H1 (cell line): ENCODE results near the gene BRAT1. TPM values are rescaled to one million over a fixed set of nuclear protein-coding genes. Genes with fewer than 3 reads are reported as not detected.

Experiments used
- CTCF ChIA-PET: fragments of 300-600 bp; sonication (Branson Sonifier 250); formaldehyde crosslinking; loops from one replicate; lab custom pipeline; 2021; ENCODE audit not compliant: partially characterized antibody; lab: Charles Lee
- POLR2A ChIA-PET: fragments of 300-600 bp; sonication (Branson Sonifier 250); formaldehyde crosslinking; loops from one replicate; lab custom pipeline; 2021; ENCODE audit warnings: inconsistent platforms; ENCODE audit not compliant: partially characterized antibody; lab: Charles Lee
- DNase-seq, 2 experiments: peaks; one replicate each; pipeline versions ENCODE4 v3.0.0 to v3.0.0-alpha.2; 2010 to 2022; ENCODE audit warnings: low spot score in 2 of 2, low read depth in 1 of 2, mixed read lengths in 1 of 2
- FAIRE-seq: peaks from 2 replicates; lab custom pipeline; 2011; peaks lifted over from hg19 to GRCh38; lab: Jason Lieb, UNC
- H2AFZ ChIP-seq: 2 replicates; pipeline ENCODE4 v1.8.1; 2012; ENCODE audit warnings: low read length, inconsistent platforms
- H2AK5ac ChIP-seq: 2 replicates; pipeline ENCODE4 v1.6.1; 2013; ENCODE audit warnings: low read depth, low read length
- H2BK120ac ChIP-seq: replicated peaks from 2 replicates; pipeline ENCODE3; 2013; ENCODE audit warnings: low read depth, low read length, inconsistent platforms
- H2BK12ac ChIP-seq: 2 replicates; pipeline ENCODE4 v1.6.1; 2013; ENCODE audit warnings: low read depth, low read length
- H2BK15ac ChIP-seq: 2 replicates; pipeline ENCODE4 v1.6.1; 2013; ENCODE audit warnings: low read length
- H2BK20ac ChIP-seq: 2 replicates; pipeline ENCODE4 v1.6.1; 2013; ENCODE audit warnings: low read length
- H2BK5ac ChIP-seq: 2 replicates; pipeline ENCODE4 v1.6.1; 2013; ENCODE audit warnings: low read depth, low read length
- H3K14ac ChIP-seq: 2 replicates; pipeline ENCODE4 v1.6.1; 2013; ENCODE audit warnings: inconsistent platforms; ENCODE audit not compliant: insufficient read length
- H3K18ac ChIP-seq: 2 replicates; pipeline ENCODE4 v1.6.1; 2013; ENCODE audit warnings: low read length; ENCODE audit errors: extremely low read depth
- H3K23ac ChIP-seq: 2 replicates; pipeline ENCODE4 v1.6.1; 2013; ENCODE audit warnings: inconsistent platforms; ENCODE audit not compliant: insufficient read length
- H3K23me2 ChIP-seq: 2 replicates; pipeline ENCODE4 v1.6.1; 2013; ENCODE audit warnings: low read depth, low read length
- H3K27ac ChIP-seq: 2 replicates; pipeline ENCODE4 v1.6.1; 2011; ENCODE audit warnings: low read depth, low read length, inconsistent platforms
- H3K27me3 ChIP-seq, 4 experiments: replicated peaks in 1 of 4; 1 replicate in 1 of 4; 2 replicates in 3 of 4; pipeline versions ENCODE4 v1.6.1 to v1.8.1; 2011 to 2013; ENCODE audit warnings: low read length in 3 of 4, mild to moderate bottlenecking in 3 of 4, inconsistent platforms in 2 of 4, mixed read lengths in 2 of 4, moderate library complexity in 1 of 4; ENCODE audit not compliant: control insufficient read depth in 3 of 4, insufficient read depth in 3 of 4; ENCODE audit errors: extremely low read depth in 1 of 4
- H3K36me3 ChIP-seq, 4 experiments: 2 replicates each; pipeline versions ENCODE4 v1.6.1 to v1.8.1; 2011 to 2013; ENCODE audit warnings: mild to moderate bottlenecking in 4 of 4, low read length in 3 of 4, moderate library complexity in 2 of 4, control low read depth in 1 of 4, inconsistent platforms in 1 of 4; ENCODE audit not compliant: insufficient read depth in 4 of 4, control insufficient read depth in 2 of 4
- H3K4ac ChIP-seq: replicated peaks from 2 replicates; pipeline ENCODE3; 2013; ENCODE audit warnings: low read length, low read depth, mixed read lengths, inconsistent platforms; ENCODE audit not compliant: insufficient read length
- H3K4me1 ChIP-seq, 4 experiments: replicated peaks in 1 of 4; 1 replicate in 1 of 4; 2 replicates in 3 of 4; pipeline versions ENCODE4 v1.6.1 to v1.8.1; 2011 to 2013; ENCODE audit warnings: low read length in 3 of 4, inconsistent platforms in 2 of 4, mixed read lengths in 1 of 4; ENCODE audit not compliant: insufficient read depth in 4 of 4, control insufficient read depth in 3 of 4
- H3K4me2 ChIP-seq, 2 experiments: 2 replicates each; pipeline versions ENCODE4 v1.6.1 to v1.8.1; 2011 to 2013; ENCODE audit warnings: low read depth in 2 of 2, low read length in 2 of 2, control low read depth in 1 of 2, inconsistent platforms in 1 of 2, mild to moderate bottlenecking in 1 of 2; ENCODE audit not compliant: insufficient read depth in 1 of 2
- H3K4me3 ChIP-seq, 4 experiments: fragments of 200-600, 300-600 bp in 1 of 4; sonication (generic), shearing (Covaris generic), sonication (Bioruptor Twin) in 1 of 4; 2 replicates each; pipeline versions ENCODE4 v1.5.1 to v1.8.1; 2011 to 2016; ENCODE audit warnings: low read length in 4 of 4, low read depth in 3 of 4, control low read depth in 2 of 4, inconsistent platforms in 2 of 4, mild to moderate bottlenecking in 2 of 4, mixed read lengths in 1 of 4, moderate library complexity in 1 of 4; ENCODE audit not compliant: insufficient read depth in 2 of 4; ENCODE audit errors: extremely low read depth in 1 of 4
- H3K56ac ChIP-seq: replicated peaks from 2 replicates; pipeline ENCODE3; 2013; ENCODE audit warnings: low read depth, mild to moderate bottlenecking, mixed read lengths, low read length, inconsistent platforms; ENCODE audit not compliant: insufficient read length
- H3K79me1 ChIP-seq: 2 replicates; pipeline ENCODE4 v1.6.1; 2013; ENCODE audit warnings: low read depth, low read length, control low read depth
- H3K79me2 ChIP-seq, 2 experiments: 2 replicates each; pipeline versions ENCODE4 v1.6.1 to v1.8.1; 2012 to 2013; ENCODE audit warnings: low read length in 2 of 2, mild to moderate bottlenecking in 2 of 2, inconsistent platforms in 1 of 2; ENCODE audit not compliant: insufficient read depth in 2 of 2, control insufficient read depth in 1 of 2
- H3K9ac ChIP-seq, 4 experiments: replicated peaks in 1 of 4; 1 replicate in 1 of 4; 2 replicates in 3 of 4; pipeline versions ENCODE4 v1.6.1 to v1.8.1; 2011 to 2013; ENCODE audit warnings: low read depth in 3 of 4, low read length in 3 of 4, control low read depth in 2 of 4, mild to moderate bottlenecking in 2 of 4, moderate library complexity in 2 of 4, inconsistent platforms in 1 of 4; ENCODE audit errors: extremely low read depth in 1 of 4
- H3K9me3 ChIP-seq, 2 experiments: 2 replicates each; pipeline versions ENCODE4 v1.6.1 to v1.8.1; 2012 to 2013; ENCODE audit warnings: mild to moderate bottlenecking in 2 of 2, moderate library complexity in 2 of 2, control low read depth in 1 of 2, inconsistent platforms in 1 of 2, low read depth in 1 of 2, low read length in 1 of 2, mixed read lengths in 1 of 2; ENCODE audit not compliant: insufficient read depth in 2 of 2
- H4K20me1 ChIP-seq, 2 experiments: replicated peaks in 1 of 2; 2 replicates each; pipeline versions ENCODE3 to v1.8.1; 2011 to 2013; ENCODE audit warnings: inconsistent platforms in 2 of 2, low read length in 2 of 2, mild to moderate bottlenecking in 1 of 2; ENCODE audit not compliant: insufficient read depth in 2 of 2, control insufficient read depth in 1 of 2
- H4K5ac ChIP-seq: 2 replicates; pipeline ENCODE4 v1.6.1; 2013; ENCODE audit warnings: low read length, low read depth, mixed read lengths, inconsistent platforms; ENCODE audit not compliant: insufficient read length
- H4K8ac ChIP-seq: 2 replicates; pipeline ENCODE4 v1.8.0; 2013; ENCODE audit warnings: mild to moderate bottlenecking, moderate library complexity, low read length, inconsistent platforms; ENCODE audit not compliant: insufficient read depth; ENCODE audit errors: extremely low read depth
- H4K91ac ChIP-seq: replicated peaks from 2 replicates; pipeline ENCODE3; 2013; ENCODE audit warnings: low read length, mixed read lengths, inconsistent platforms; ENCODE audit not compliant: insufficient read length
- CREB1 ChIP-seq: IDR thresholded peaks from 2 replicates; pipeline ENCODE4 v1.6.1; 2012; ENCODE audit warnings: inconsistent platforms
- EP300 ChIP-seq, 2 experiments: IDR thresholded peaks; 1 replicate in 1 of 2; 2 replicates in 1 of 2; pipeline ENCODE4 v1.6.1; 2011 to 2012; ENCODE audit warnings: low read depth in 2 of 2, low read length in 2 of 2, mild to moderate bottlenecking in 2 of 2, borderline replicate concordance in 1 of 2, inconsistent platforms in 1 of 2, moderate library complexity in 1 of 2
- EZH2 ChIP-seq: fragments of 200-600 bp; sonication (generic); IDR thresholded peaks from 2 replicates; pipeline ENCODE4 v1.7.1; 2012; ENCODE audit warnings: low read depth, mild to moderate bottlenecking, moderate library complexity, low read length, inconsistent platforms; ENCODE audit not compliant: severe bottlenecking
- KDM1A ChIP-seq: fragments of 200-600, 300-600 bp; sonication (generic); IDR thresholded peaks from 2 replicates; pipeline ENCODE4 v1.7.1; 2016; ENCODE audit warnings: mild to moderate bottlenecking, low read length, borderline replicate concordance
- POLR2A ChIP-seq, 2 experiments: IDR thresholded peaks; 1 replicate in 1 of 2; 2 replicates in 1 of 2; pipeline ENCODE4 v1.6.1; 2011; ENCODE audit warnings: low read depth in 2 of 2, low read length in 2 of 2, mild to moderate bottlenecking in 2 of 2; ENCODE audit errors: control extremely low read depth in 1 of 2
- RAD21 ChIP-seq, 2 experiments: IDR thresholded peaks in 1 of 2; conservative IDR thresholded peaks in 1 of 2; 2 replicates each; pipeline ENCODE4 v1.6.1; 2011; ENCODE audit warnings: low read depth in 2 of 2, low read length in 2 of 2, improper control_type of control experiment in 1 of 2, inconsistent platforms in 1 of 2, mild to moderate bottlenecking in 1 of 2, moderate library complexity in 1 of 2
- SIN3A ChIP-seq, 2 experiments: IDR thresholded peaks in 1 of 2; conservative IDR thresholded peaks in 1 of 2; 2 replicates each; pipeline ENCODE4 v1.6.1; 2011 to 2012; ENCODE audit warnings: low read length in 2 of 2, improper control_type of control experiment in 1 of 2, low read depth in 1 of 2, mild to moderate bottlenecking in 1 of 2
- SP4 ChIP-seq: IDR thresholded peaks from 2 replicates; pipeline ENCODE4 v1.6.1; 2012; ENCODE audit warnings: low read length, inconsistent platforms
- WGBS, 2 experiments: shearing (Covaris generic) in 1 of 2; methylation state at CpG; one replicate each; pipeline versions ENCODE4 v1.1.6 to v1.1.7; 2013 to 2015; ENCODE audit warnings: low lambda C conversion rate in 2 of 2, mixed read lengths in 2 of 2, inconsistent platforms in 1 of 2, low coverage in 1 of 2, missing lambda C conversion rate in 1 of 2; ENCODE audit not compliant: insufficient replicate concordance in 2 of 2, insufficient coverage in 1 of 2, insufficient read length in 1 of 2; ENCODE audit errors: extremely low coverage in 1 of 2, missing lambda C conversion rate in 1 of 2; 5-methylcytosine and 5-hydroxymethylcytosine counted together
- polyA plus RNA-seq, 7 experiments: library from polyadenylated mRNA; depleted of rRNA in 3 of 7; stranded (reverse) in 5 of 7; unstranded in 2 of 7; fragments of >200 nt in 5 of 7; fragments of 200-250 nt in 2 of 7; gene quantifications; 1 replicate in 5 of 7; 2 replicates in 1 of 7; 4 replicates in 1 of 7; pipeline versions ENCODE4 v1.2.1 to v1.2.3, GENCODE V29; 2011 to 2013; ENCODE audit warnings: missing spikeins in 2 of 7, mixed read lengths in 2 of 7
- total RNA-seq: library from RNA; stranded (reverse); fragmentation: NEBNext Ultra II Directional; extraction: Animal tissue kit (Norgen Biotek cat#: 25700); gene quantifications from 2 replicates; pipeline ENCODE4 v1.2.1, GENCODE V29; 2021
- TF ChIP-seq, protein P1 (sequence below): IDR thresholded peaks from 2 replicates; pipeline ENCODE4 v1.6.1; 2011; ENCODE audit warnings: low read depth, mild to moderate bottlenecking, low read length; ENCODE audit not compliant: insufficient read depth

BRAT1 gene
- total and polyA plus RNA-seq, 2 of the 8 experiments (the other 6 are each of a cell fraction or from before 2014, with no cell fraction given) = 36.8 to 42.3 TPM

DNA sequence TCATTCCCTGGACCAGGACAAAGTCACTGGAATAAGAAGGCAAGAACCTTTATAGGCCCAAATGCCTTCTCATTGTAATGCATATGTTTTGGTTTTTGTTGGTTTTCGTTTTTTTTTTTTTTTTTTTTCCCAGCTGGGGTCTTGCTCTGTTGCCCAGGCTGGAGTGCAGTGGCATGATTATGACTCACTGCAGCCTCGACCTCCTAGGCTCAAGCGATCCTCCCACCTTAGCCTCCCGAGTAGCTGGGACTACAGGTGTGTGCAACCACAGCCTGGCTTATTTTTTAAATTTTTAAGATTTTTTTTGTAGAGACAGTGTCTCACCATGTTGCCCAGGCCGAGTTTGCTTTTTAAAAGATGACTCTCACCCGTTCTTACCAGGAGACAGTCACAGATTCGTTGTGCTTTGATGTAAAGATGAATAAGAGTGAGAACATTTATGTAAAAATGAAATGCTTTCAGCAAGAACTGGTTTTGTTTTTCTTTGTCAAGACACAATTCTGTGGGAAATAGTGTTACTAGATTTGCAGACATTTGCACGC, 11.1 kb upstream of the BRAT1 start:
- Histone ChIP-seq H3K4ac (no peak overlapping the region), H3K36me3 (no peaks in the 10 kb centered on the region), H2AFZ (no peak overlapping the region), H2BK12ac (no peak overlapping the region), H4K91ac (no peak overlapping the region), H3K9me3 (no peaks in the 10 kb centered on the region), H4K5ac (no peak overlapping the region), H2BK120ac (no peak overlapping the region), H3K27me3 (no peaks in the 10 kb centered on the region), H3K14ac (no peak overlapping the region), H2AK5ac (no peak overlapping the region), H2BK15ac (no peak overlapping the region), H2BK20ac (no peak overlapping the region), H4K20me1 (peaks cover 0 to 4% of the 10 kb centered on the region in 2 experiments), H3K4me3 (no peak overlapping the region), H3K18ac (no peak overlapping the region), H3K23me2 (no peaks in the 10 kb centered on the region; the same call in 1 of the 2 replicates), H3K56ac (no peak overlapping the region), H2BK5ac (no peak overlapping the region), H3K4me2 (no peak overlapping the region), H3K9ac (no peak overlapping the region), H3K4me1 (peaks cover 0 to 6% (median under 1%) of the 10 kb centered on the region in 4 experiments; a peak in 4 of 7 replicates), H4K8ac (no peak overlapping the region), H3K27ac (no peak overlapping the region), H3K79me1 (peaks cover 4% of the 10 kb centered on the region), H3K79me2 (no peaks in the 10 kb centered on the region), H3K23ac (no peak overlapping the region)
- FAIRE-seq (no peak), DNase-seq (no peak)
- TF ChIP-seq, protein P1, sequence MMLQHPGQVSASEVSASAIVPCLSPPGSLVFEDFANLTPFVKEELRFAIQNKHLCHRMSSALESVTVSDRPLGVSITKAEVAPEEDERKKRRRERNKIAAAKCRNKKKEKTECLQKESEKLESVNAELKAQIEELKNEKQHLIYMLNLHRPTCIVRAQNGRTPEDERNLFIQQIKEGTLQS = no peak
- TF ChIP-seq EZH2 (no peak), CREB1 (no peak), KDM1A (no peak), EP300 (IDR thresholded peaks at IDR 0.05; ENCODE audit: borderline replicate concordance in 1 of 2, low read depth in 2 of 2, low read length in 2 of 2) (no peak), POLR2A (IDR thresholded peaks at IDR 0.05; ENCODE audit: control extremely low read depth in 1 of 2, low read depth in 2 of 2, low read length in 2 of 2) (no peak), RAD21 (IDR thresholded peaks at IDR 0.05 in 1 of 2, conservative IDR thresholded peaks at IDR 0.05 in 1 of 2; ENCODE audit: low read depth in 2 of 2, low read length in 2 of 2) (no peak), SP4 (no peak), SIN3A (conservative IDR thresholded peaks at IDR 0.05 in 1 of 2, IDR thresholded peaks at IDR 0.05 in 1 of 2; ENCODE audit: low read depth in 1 of 2, low read length in 2 of 2) (no peak)
- ChIA-PET POLR2A (interaction anchor here (1.0 to 1.6 kb wide), 2 partner anchors 11 to 28 kb away, joined by 3 read pairs; partner anchors contain the start of gene BRAT1), CTCF (interaction anchor here (0.6 to 3.4 kb wide), 18 partner anchors 9 to 143 kb away, joined by 3 to 27 read pairs (median 4); partner anchors contain the start of gene TTYH3)
- WGBS, 2 experiments = 87% methylated on average over 7 of the region's 8 CpGs; no CpG with 5 or more reads in 1 of the 2 experiments
